Activated CD8-positive, alpha-beta memory T cell treated with anti-CD3 and anti-CD28 coated beads for 4 hours (primary cell): Measurements from ENCODE around the gene USP13.

ENCODE experiments used
- DNase-seq, 2 donors: peaks; one replicate each; pipeline ENCODE4 v3.0.0-alpha.2; 2020; ENCODE audit warnings: low read depth in 2 of 2

The USP13 gene

GRCh38 chr3:179697736-179698332 is 45.0 kb downstream of the USP13 start:
- no peak for DNase-seq

GRCh38 chr3:179700716-179701115 is 47.9 kb downstream of the USP13 start:
- no peak for DNase-seq

- no peak for DNase-seq
Observed at GRCh38 chr3:179701176-179701827, 48.5 kb downstream of the USP13 start.

- DNase-seq, result no peak
Observed at GRCh38 chr3:179702271-179702947, 49.6 kb downstream of the USP13 start.

- DNase-seq, result no peak
Observed at GRCh38 chr3:179703816-179704215, 51.0 kb downstream of the USP13 start.

GRCh38 chr3:179706233-179706632 is 53.4 kb downstream of the USP13 start:
- DNase-seq, result no peak

GRCh38 chr3:179710079-179710478 is 57.2 kb downstream of the USP13 start:
- no peak for DNase-seq

- no peak for DNase-seq
Observed at GRCh38 chr3:179713643-179714090, 60.8 kb downstream of the USP13 start.

GRCh38 chr3:179715582-179715981 is 62.7 kb downstream of the USP13 start:
- no peak for DNase-seq

- DNase-seq, result no peak
Observed at GRCh38 chr3:179716226-179716625, 63.4 kb downstream of the USP13 start.

- no peak for DNase-seq
Observed at GRCh38 chr3:179716811-179717210, 64.0 kb downstream of the USP13 start.

- DNase-seq, result no peak
Observed at GRCh38 chr3:179717219-179717618, 64.4 kb downstream of the USP13 start.

- DNase-seq, result no peak
Observed at GRCh38 chr3:179719048-179719734, 66.4 kb downstream of the USP13 start.

- no peak for DNase-seq
Observed at GRCh38 chr3:179720196-179720595, 67.4 kb downstream of the USP13 start.

- no peak for DNase-seq
Observed at GRCh38 chr3:179723617-179724016, 70.8 kb downstream of the USP13 start.

- no peak for DNase-seq
Observed at GRCh38 chr3:179726075-179726699, 73.3 kb downstream of the USP13 start.

GRCh38 chr3:179729086-179729485 is 76.2 kb downstream of the USP13 start:
- no peak for DNase-seq

- DNase-seq, result no peak
Observed at GRCh38 chr3:179729981-179730380, 77.1 kb downstream of the USP13 start.

GRCh38 chr3:179730506-179730905 is 77.7 kb downstream of the USP13 start:
- DNase-seq, result no peak

- no peak for DNase-seq
Observed at GRCh38 chr3:179731544-179731943, 78.7 kb downstream of the USP13 start.

GRCh38 chr3:179732661-179733348 is 80.0 kb downstream of the USP13 start:
- DNase-seq, result no peak
